Fibroblast of skin of abdomen (primary cell): Measurements from ENCODE around the gene CEP131.
"Not testable (repeated sequence)": the region's sequence is repeated elsewhere in the genome, so short reads cannot be mapped to it uniquely, and the experiment has no call there.

ENCODE experiments used
- DNase-seq: peaks from one replicate; pipeline ENCODE4 v3.0.0-alpha.2; 2013

CEP131 gene

GRCh38 chr17:81148986-81149533 lies 73.7 kb downstream of the CEP131 start:
- DNase-seq = no peak

- no peak for DNase-seq
Observed at GRCh38 chr17:81148571-81148970, 74.2 kb downstream of the CEP131 start.

- no peak for DNase-seq
Observed at GRCh38 chr17:81147701-81148100, 75.1 kb downstream of the CEP131 start.

GRCh38 chr17:81146208-81146607 lies 76.6 kb downstream of the CEP131 start:
- not testable (repeated sequence) for DNase-seq

GRCh38 chr17:81144423-81144781 lies 78.4 kb downstream of the CEP131 start:
- DNase-seq = no peak

GRCh38 chr17:81143717-81144422 lies 78.9 kb downstream of the CEP131 start:
- DNase-seq = no peak

GRCh38 chr17:81143200-81143527 lies 79.6 kb downstream of the CEP131 start:
- no peak for DNase-seq

- DNase-seq = peak; percentile 62
Observed at GRCh38 chr17:81142301-81143199, 80.2 kb downstream of the CEP131 start.

- no peak for DNase-seq
Observed at GRCh38 chr17:81140695-81141094, 82.1 kb downstream of the CEP131 start.

- no peak for DNase-seq
Observed at GRCh38 chr17:81140018-81140417, 82.7 kb downstream of the CEP131 start.
